ENCODE measurements around the gene EP400.
"Not testable (repeated sequence)": the region's sequence is repeated elsewhere in the genome, so short reads cannot be mapped to it uniquely, and the experiment has no call there.

Gene EP400

GRCh38 chr12:131948713-131949430, 870 bp upstream of the EP400 start:
- not testable (repeated sequence) for DNase-seq (ENCODE audit: low read depth)

GRCh38 chr12:131950182-131950913, 606 bp downstream of the EP400 start:
- no peak for DNase-seq (ENCODE audit: low read depth)

DNA sequence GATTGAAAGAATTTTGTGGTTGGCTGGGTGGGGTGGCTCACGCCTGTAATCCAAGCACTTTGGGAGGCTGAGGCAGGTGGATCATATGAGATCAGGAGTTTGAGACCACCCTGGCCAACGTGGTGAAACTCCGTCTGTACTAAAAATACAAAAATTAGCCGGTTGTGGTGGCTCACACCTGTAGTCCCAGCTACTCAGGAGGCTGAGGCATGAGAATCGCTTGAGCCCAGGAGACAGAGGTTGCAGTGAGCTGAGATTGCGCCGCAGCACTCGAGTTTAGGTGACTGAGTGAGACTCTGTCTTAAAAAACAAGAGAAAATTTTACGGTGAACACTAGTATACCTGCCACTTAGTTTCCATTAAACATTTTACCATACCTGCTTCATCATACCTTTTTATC, 4.1 kb downstream of the EP400 start:
- not testable (repeated sequence) for DNase-seq (ENCODE audit: low read depth)

- not testable (repeated sequence) for DNase-seq (ENCODE audit: low read depth)
These were observed 4.7 kb downstream of the EP400 start for GRCh38 chr12:131954460-131954859.

DNA sequence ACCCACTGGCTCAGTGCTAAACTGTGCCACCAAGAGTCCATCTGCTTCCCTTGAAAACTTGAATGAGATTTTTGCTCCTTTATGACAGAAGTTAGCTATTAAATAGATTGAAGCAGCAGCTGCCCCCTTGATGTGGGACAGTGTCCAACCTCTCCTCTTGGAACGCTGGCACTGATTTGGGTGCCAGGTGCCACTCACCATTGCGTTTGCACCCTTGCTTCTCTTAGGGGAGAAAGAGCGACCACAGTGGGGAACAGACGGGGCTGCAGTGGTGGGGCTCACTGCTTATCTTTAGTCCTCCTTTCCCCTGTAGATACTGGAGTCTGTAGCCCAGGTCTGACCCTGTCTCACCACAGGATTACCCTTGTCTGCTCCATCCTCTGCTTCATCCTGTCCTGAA, 9.4 kb downstream of the EP400 start:
- DNase-seq (ENCODE audit: low read depth) = peak; percentile 17

GRCh38 chr12:131959641-131960589, 10.2 kb downstream of the EP400 start:
- DNase-seq (ENCODE audit: low read depth) = no peak

GRCh38 chr12:131960590-131961325, 11.0 kb downstream of the EP400 start:
- not testable (repeated sequence) for DNase-seq (ENCODE audit: low read depth)

DNA sequence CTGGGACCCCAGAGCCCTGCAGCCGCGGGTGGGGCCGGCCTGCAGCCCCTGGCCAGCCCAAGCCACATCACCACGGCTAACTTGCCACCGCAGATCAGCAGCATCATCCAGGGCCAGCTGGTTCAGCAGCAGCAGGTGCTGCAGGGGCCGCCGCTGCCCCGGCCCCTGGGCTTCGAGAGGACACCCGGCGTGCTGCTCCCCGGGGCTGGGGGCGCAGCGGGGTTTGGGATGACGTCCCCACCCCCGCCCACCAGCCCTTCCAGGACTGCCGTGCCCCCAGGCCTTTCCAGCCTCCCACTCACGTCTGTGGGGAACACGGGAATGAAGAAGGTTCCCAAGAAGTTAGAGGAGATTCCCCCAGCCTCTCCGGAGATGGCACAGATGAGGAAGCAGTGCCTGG, 11.6 kb downstream of the EP400 start:
- not testable (repeated sequence) for DNase-seq (ENCODE audit: low read depth)

GRCh38 chr12:131962069-131962468, 12.3 kb downstream of the EP400 start:
- no peak for DNase-seq (ENCODE audit: low read depth)

GRCh38 chr12:131963381-131963780, 13.6 kb downstream of the EP400 start:
- DNase-seq (ENCODE audit: low read depth) = no peak

DNA sequence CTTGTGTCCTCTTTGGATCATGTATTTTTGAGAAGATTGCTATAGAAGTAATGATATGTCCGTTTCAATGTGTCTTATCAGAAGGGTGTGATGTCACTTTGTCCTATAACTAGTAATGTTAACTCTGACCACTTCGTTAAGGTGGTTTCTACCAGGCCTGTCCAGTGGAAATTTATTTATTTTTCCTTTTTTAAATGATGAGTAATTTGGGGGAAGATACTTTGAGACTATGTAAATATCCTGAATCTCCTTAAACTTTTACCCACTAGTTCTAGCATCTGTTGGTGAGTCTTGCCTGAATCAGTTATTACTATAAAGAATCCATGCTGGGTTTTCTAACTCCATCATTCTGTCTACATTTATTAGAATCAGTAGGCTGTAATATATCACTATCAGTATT, 15.3 kb downstream of the EP400 start:
- DNase-seq (ENCODE audit: low read depth) = no peak

- no peak for DNase-seq (ENCODE audit: low read depth)
These were observed 21.5 kb downstream of the EP400 start for GRCh38 chr12:131971226-131971625.

- DNase-seq (ENCODE audit: low read depth) = no peak
These were observed 25.5 kb downstream of the EP400 start for GRCh38 chr12:131975228-131975627.

DNA sequence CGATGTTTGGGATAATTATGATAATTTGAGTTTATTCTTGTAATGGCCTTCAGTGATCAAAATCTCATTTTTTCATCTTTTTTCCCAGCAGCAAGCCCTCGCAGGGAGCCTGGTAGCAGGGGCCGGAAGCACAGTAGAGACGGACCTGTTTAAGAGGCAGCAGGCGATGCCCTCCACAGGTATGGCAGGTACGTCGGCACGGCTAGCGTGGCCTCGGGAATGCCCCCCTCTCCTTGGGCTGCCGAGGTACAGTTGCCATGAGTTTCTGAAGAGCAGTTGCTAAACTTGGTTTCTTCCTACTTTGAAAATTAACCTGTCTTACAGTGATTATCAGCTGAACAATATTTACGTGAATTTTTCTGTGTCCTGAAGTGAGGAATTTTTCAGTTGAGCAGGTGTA, 29.9 kb downstream of the EP400 start:
- no peak for DNase-seq (ENCODE audit: low read depth)

- DNase-seq (ENCODE audit: low read depth) = peak; percentile 45
These were observed 30.5 kb downstream of the EP400 start for GRCh38 chr12:131980263-131980662.

GRCh38 chr12:131981388-131981787, 31.6 kb downstream of the EP400 start:
- no peak for DNase-seq (ENCODE audit: low read depth)

GRCh38 chr12:131982041-131982440, 32.3 kb downstream of the EP400 start:
- DNase-seq (ENCODE audit: low read depth) = no peak

GRCh38 chr12:131983026-131983425, 33.3 kb downstream of the EP400 start:
- no peak for DNase-seq (ENCODE audit: low read depth)

DNA sequence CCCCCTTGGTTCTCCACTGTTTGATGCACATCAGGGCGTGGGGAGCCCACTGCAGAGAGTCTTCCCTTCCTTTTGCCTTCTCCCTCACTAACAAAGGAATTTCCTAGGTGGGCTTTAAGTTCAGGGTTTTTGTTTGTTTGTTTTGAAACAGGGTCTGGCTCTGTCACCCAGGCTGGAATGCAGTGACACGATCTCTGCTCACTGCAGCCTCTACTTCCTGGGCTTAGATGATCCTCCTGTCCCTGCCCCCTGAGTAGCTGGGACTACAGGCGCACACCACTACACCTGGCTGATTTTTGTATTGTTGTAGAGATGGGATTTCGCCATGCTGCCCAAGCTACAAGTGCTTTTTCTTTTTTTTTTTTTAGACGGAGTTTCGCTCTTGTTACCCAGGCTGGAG, 33.8 kb downstream of the EP400 start:
- DNase-seq (ENCODE audit: low read depth) = no peak

GRCh38 chr12:131984334-131984733, 34.6 kb downstream of the EP400 start:
- DNase-seq (ENCODE audit: low read depth) = no peak

DNA sequence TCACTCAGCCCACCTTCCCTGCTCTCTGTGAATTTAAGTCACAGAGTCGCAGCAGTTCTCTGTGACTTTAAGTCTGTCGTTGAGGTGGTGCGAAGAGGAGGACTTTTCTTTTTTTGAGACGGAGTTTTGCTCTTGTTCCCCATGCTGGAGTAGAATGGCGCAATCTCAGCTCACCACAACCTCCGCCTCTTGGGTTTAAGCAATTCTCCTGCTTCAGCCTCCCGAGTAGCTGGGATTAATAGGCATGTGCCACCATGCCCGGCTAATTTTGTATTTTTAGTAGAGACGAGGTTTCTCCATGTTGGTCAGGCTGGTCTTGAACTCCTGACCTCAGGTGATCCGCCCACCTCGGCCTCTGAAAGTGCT, 35.8 kb downstream of the EP400 start:
- DNase-seq (ENCODE audit: low read depth) = not testable (repeated sequence)

- no peak for DNase-seq (ENCODE audit: low read depth)
These were observed 36.6 kb downstream of the EP400 start for GRCh38 chr12:131986361-131986760.
